Panc1 (cell line): Measurements from ENCODE around the gene FLVCR2.

Source experiments
- SIN3A ChIP-seq: IDR thresholded peaks from 2 replicates; pipeline ENCODE4 v1.6.1; 2012; ENCODE audit warnings: low read depth, mild to moderate bottlenecking, low read length, moderate library complexity, borderline replicate concordance; ENCODE audit not compliant: insufficient read depth
- TCF7L2 ChIP-seq: IDR thresholded peaks from 2 replicates; pipeline ENCODE4 v1.6.1; 2011; ENCODE audit warnings: mild to moderate bottlenecking, low read depth, low read length, inconsistent platforms
- TF ChIP-seq, protein P1 (sequence below): fragments of 450-650 bp; IDR thresholded peaks from 2 replicates; pipeline ENCODE4 v1.5.1; 2017; ENCODE audit warnings: mild to moderate bottlenecking

- no peak for TF ChIP-seq TCF7L2
- TF ChIP-seq, protein P1, sequence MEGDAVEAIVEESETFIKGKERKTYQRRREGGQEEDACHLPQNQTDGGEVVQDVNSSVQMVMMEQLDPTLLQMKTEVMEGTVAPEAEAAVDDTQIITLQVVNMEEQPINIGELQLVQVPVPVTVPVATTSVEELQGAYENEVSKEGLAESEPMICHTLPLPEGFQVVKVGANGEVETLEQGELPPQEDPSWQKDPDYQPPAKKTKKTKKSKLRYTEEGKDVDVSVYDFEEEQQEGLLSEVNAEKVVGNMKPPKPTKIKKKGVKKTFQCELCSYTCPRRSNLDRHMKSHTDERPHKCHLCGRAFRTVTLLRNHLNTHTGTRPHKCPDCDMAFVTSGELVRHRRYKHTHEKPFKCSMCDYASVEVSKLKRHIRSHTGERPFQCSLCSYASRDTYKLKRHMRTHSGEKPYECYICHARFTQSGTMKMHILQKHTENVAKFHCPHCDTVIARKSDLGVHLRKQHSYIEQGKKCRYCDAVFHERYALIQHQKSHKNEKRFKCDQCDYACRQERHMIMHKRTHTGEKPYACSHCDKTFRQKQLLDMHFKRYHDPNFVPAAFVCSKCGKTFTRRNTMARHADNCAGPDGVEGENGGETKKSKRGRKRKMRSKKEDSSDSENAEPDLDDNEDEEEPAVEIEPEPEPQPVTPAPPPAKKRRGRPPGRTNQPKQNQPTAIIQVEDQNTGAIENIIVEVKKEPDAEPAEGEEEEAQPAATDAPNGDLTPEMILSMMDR: peak; percentile 91
- TF ChIP-seq SIN3A: no peak
Observed at GRCh38 chr14:75654127-75654732, 75.8 kb downstream of the FLVCR2 start.
